Transverse colon (tissue), 4 donors: Measurements from ENCODE around the gene LRRC46. TPM values are rescaled to one million over a fixed set of nuclear protein-coding genes. Genes with fewer than 3 reads are reported as not detected.
A peak's percentile ranks its signal among the peaks of the same experiment; 100 is the strongest.

Source experiments
- DNase-seq: peaks from one replicate; pipeline ENCODE4 v3.0.0-alpha.2; 2019
- H3K27ac ChIP-seq, 4 donors: fragments of 200-600 bp; sonication (generic); 2 replicates each; pipeline ENCODE4 v1.5.1; 2016 to 2018; ENCODE audit warnings: inconsistent platforms in 4 of 4
- H3K27me3 ChIP-seq: fragments of 200-600 bp; sonication (generic); 2 replicates; pipeline ENCODE4 v1.5.1; 2017; ENCODE audit warnings: inconsistent platforms
- H3K36me3 ChIP-seq, 4 donors: fragments of 200-600 bp; sonication (generic); 2 replicates each; pipeline ENCODE4 v1.5.1; 2017 to 2019; ENCODE audit warnings: inconsistent platforms in 4 of 4
- H3K4me1 ChIP-seq, 4 donors: fragments of 200-600 bp; sonication (generic); 2 replicates each; pipeline ENCODE4 v1.5.1; 2017 to 2020; ENCODE audit warnings: inconsistent platforms in 4 of 4
- H3K4me3 ChIP-seq, 4 donors: fragments of 200-600 bp; sonication (generic); 1 replicate in 1 of 4; 2 replicates in 3 of 4; pipeline versions ENCODE4 v1.5.1 to v1.6.1; 2017 to 2019; ENCODE audit warnings: inconsistent platforms in 4 of 4
- H3K9me3 ChIP-seq, 2 donors: fragments of 200-600 bp; sonication (generic); 2 replicates each; pipeline ENCODE4 v1.5.1; 2017 to 2019; ENCODE audit warnings: inconsistent platforms in 2 of 2
- CTCF ChIP-seq, 5 experiments: fragments of 200-600 bp in 3 of 5; fragments of 450-650 bp in 2 of 5; sonication (generic) in 3 of 5; IDR thresholded peaks; 1 replicate in 2 of 5; 2 replicates in 3 of 5; pipeline ENCODE4 v1.5.1; 2016 to 2017; ENCODE audit warnings: antibody characterized with exemption in 5 of 5, inconsistent platforms in 3 of 5, mild to moderate bottlenecking in 2 of 5, moderate library complexity in 1 of 5
- EP300 ChIP-seq: sonication (generic); formaldehyde crosslinking; IDR thresholded peaks from one replicate; pipeline ENCODE4 v1.6.1; 2017; ENCODE audit warnings: antibody characterized with exemption, low read depth
- POLR2A ChIP-seq: fragments of 450-650 bp; IDR thresholded peaks from one replicate; pipeline ENCODE4 v1.6.1; 2016; ENCODE audit warnings: antibody characterized with exemption, mild to moderate bottlenecking, moderate library complexity
- POLR2AphosphoS5 ChIP-seq, 3 donors: sonication (generic); formaldehyde crosslinking; IDR thresholded peaks; one replicate each; pipeline ENCODE4 v1.6.1; 2016; ENCODE audit warnings: antibody characterized with exemption in 3 of 3
- WGBS, 2 donors: methylation state at CpG; one replicate each; pipeline ENCODE4 v1.1.5; 2018; ENCODE audit warnings: low coverage in 1 of 2; 5-methylcytosine and 5-hydroxymethylcytosine counted together
- in situ Hi-C, 4 donors: fragments of 200-750 bp; cut with MboI; loops; one replicate each; pipeline versions ENCODE4 v1.15.0 to v1.15.1; 2017; ENCODE audit warnings: low sequenced_read_pairs in 3 of 4, low pct_ligation_motif_present in 1 of 4, low pct_unique_long_range_greater_than_20kb in 1 of 4
- intact Hi-C: fragments of 100-400 bp; cut with DNase I; formaldehyde crosslinking; loops from one replicate; pipeline ENCODE4 v1.15.1; 2023; ENCODE audit warnings: low total_unique reads
- total RNA-seq, 4 donors: library from RNA; depleted of rRNA; stranded (reverse); fragments of >200 nt; gene quantifications; one replicate each; pipeline ENCODE4 v1.1.0, GENCODE V29; 2016

Gene LRRC46
- total RNA-seq, 4 donors from 2014 or later = 0.48 to 0.80 TPM; not detected in 2

GRCh38 chr17:47883589-47884426, 52.3 kb downstream of the LRRC46 start:
- WGBS, 2 donors = 50 to 60% methylated on average over 2 to 9 of the region's 9 CpGs
- H3K27ac ChIP-seq = peak overlapping the region; percentile 78 to 80 (median 80)
- intact Hi-C loops = no loop called here
- no peaks in the 10 kb centered on the region for H3K27me3 ChIP-seq
- no peaks in the 10 kb centered on the region for H3K36me3 ChIP-seq
- peak; percentile 61 for DNase-seq
- H3K4me3 ChIP-seq = no peak overlapping the region
- in situ Hi-C loops = no loop called here
- peaks cover 20 to 55% (median 46%) of the 10 kb centered on the region in 4 donors for H3K4me1 ChIP-seq
- no peaks in the 10 kb centered on the region for H3K9me3 ChIP-seq
- TF ChIP-seq POLR2AphosphoS5 (IDR thresholded peaks at IDR 0.05) (no peak), CTCF (IDR thresholded peaks at IDR 0.05) (no peak), POLR2A (no peak), EP300 (no peak)

- Histone ChIP-seq H3K4me1 (peaks cover 20 to 55% (median 46%) of the 10 kb centered on the region in 4 donors), H3K4me3 (no peak overlapping the region), H3K9me3 (no peaks in the 10 kb centered on the region), H3K36me3 (no peaks in the 10 kb centered on the region), H3K27me3 (no peaks in the 10 kb centered on the region), H3K27ac (peak overlapping the region; percentile 78 to 80 (median 80))
- TF ChIP-seq POLR2AphosphoS5 (IDR thresholded peaks at IDR 0.05) (no peak), CTCF (IDR thresholded peaks at IDR 0.05) (no peak), EP300 (no peak), POLR2A (no peak)
- intact Hi-C loops (no loop called here), in situ Hi-C loops (no loop called here)
- DNase-seq = no peak
- WGBS, 2 donors = 29% methylated on average over 5 of the region's 5 CpGs; no CpG with 5 or more reads in 1 of the 2 donors
These were observed 52.9 kb downstream of the LRRC46 start for GRCh38 chr17:47884427-47884740.

- H3K4me3 ChIP-seq = no peak overlapping the region
- WGBS, 2 donors = 33% methylated on average over 7 of the region's 11 CpGs; no CpG with 5 or more reads in 1 of the 2 donors
- in situ Hi-C loops (loop anchor here in 1 of 4 donors (5.0 kb wide), 1 partner anchor 43 kb away; the partner anchor contains the start of gene SCRN2), intact Hi-C loops (no loop called here)
- TF ChIP-seq EP300 = no peak
- TF ChIP-seq POLR2A = no peak
- peak in 1 of 5 experiments; percentile 12 for TF ChIP-seq CTCF (IDR thresholded peaks at IDR 0.05)
- peak in 1 of 3 donors; percentile 48 for TF ChIP-seq POLR2AphosphoS5 (IDR thresholded peaks at IDR 0.05)
- H3K4me1 ChIP-seq = peaks cover 20 to 55% (median 46%) of the 10 kb centered on the region in 4 donors
- H3K27me3 ChIP-seq = no peaks in the 10 kb centered on the region
- peak; percentile 74 for DNase-seq
- H3K9me3 ChIP-seq = no peaks in the 10 kb centered on the region
- peak overlapping the region; percentile 78 to 80 (median 80) for H3K27ac ChIP-seq
- no peaks in the 10 kb centered on the region for H3K36me3 ChIP-seq
These were observed 53.6 kb downstream of the LRRC46 start for GRCh38 chr17:47884905-47885730.

Other genes with a start within 250 kb of the LRRC46 start
- 100 to 1,000 TPM in 3 of 4 donors, 10 to 100 TPM in 1; 39.2 to 176 (median 133) TPM for gene KPNB1, start 181.8 kb upstream of the LRRC46 start, total RNA-seq
- 1 to 10 TPM; 1.8 to 6.4 (median 4.4) TPM for gene TBKBP1, start 137.5 kb upstream of the LRRC46 start, total RNA-seq
- gene TBX21, start 98.4 kb upstream of the LRRC46 start, total RNA-seq = 10 to 100 TPM in 1 of 4 donors, 1 to 10 TPM in 1, under 1 TPM in 1, not detected in 1; 0.27 to 18.3 (median 4.9) TPM
- 100 to 1,000 TPM in 1 of 4 donors, 10 to 100 TPM in 3; 53.5 to 148 (median 75.0) TPM for gene OSBPL7, start 9.9 kb upstream of the LRRC46 start, total RNA-seq
- 10 to 100 TPM; 12.9 to 41.8 (median 32.0) TPM for gene MRPL10, start 129 bp upstream of the LRRC46 start, total RNA-seq
- gene SCRN2, start 9.6 kb downstream of the LRRC46 start, total RNA-seq = 100 to 1,000 TPM in 2 of 4 donors, 10 to 100 TPM in 2; 37.8 to 164 (median 89.7) TPM
- 1 to 10 TPM in 3 of 4 donors, under 1 TPM in 1; 0.40 to 5.9 (median 4.9) TPM for gene SP6, start 19.5 kb downstream of the LRRC46 start, total RNA-seq
- 10 to 100 TPM in 3 of 4 donors, 1 to 10 TPM in 1; 8.3 to 22.1 (median 17.4) TPM for gene SP2, start 64.6 kb downstream of the LRRC46 start, total RNA-seq
- 10 to 100 TPM in 3 of 4 donors, 1 to 10 TPM in 1; 7.4 to 83.8 (median 31.6) TPM for gene PNPO, start 109.9 kb downstream of the LRRC46 start, total RNA-seq
- 100 to 1,000 TPM; 111 to 230 (median 182) TPM for gene PRR15L, start 126.2 kb downstream of the LRRC46 start, total RNA-seq
- 100 to 1,000 TPM; 159 to 540 (median 296) TPM for gene CDK5RAP3, start 139.4 kb downstream of the LRRC46 start, total RNA-seq
- 10 to 100 TPM in 2 of 4 donors, 1 to 10 TPM in 2; 6.0 to 11.2 (median 8.3) TPM for gene COPZ2, start 206.1 kb downstream of the LRRC46 start, total RNA-seq
- 100 to 1,000 TPM; 173 to 242 (median 211) TPM for gene NFE2L1, start 216.7 kb downstream of the LRRC46 start, total RNA-seq